HEK293 (cell line): Measurements from ENCODE around the gene MMP25.

Source experiments
- CTCF ChIA-PET: fragments of 350-600 bp; formaldehyde crosslinking; extraction: SDS; loops from one replicate; lab custom pipeline; 2021; ENCODE audit warnings: antibody characterized with exemption; lab: Yijun Ruan, JAX
- POLR2A ChIA-PET: fragments of 300-600 bp; formaldehyde crosslinking; extraction: SDS; loops from one replicate; lab custom pipeline; 2020; ENCODE audit warnings: antibody characterized with exemption, inconsistent platforms; lab: Yijun Ruan, JAX
- H3K27ac ChIP-seq: fragments of 200-500 bp; sonication (Bioruptor generic); 2 replicates; pipeline ENCODE4 v1.5.1; 2014; ENCODE audit warnings: low read depth, low read length, control low read depth, inconsistent platforms; ENCODE audit errors: extremely low read depth
- H3K36me3 ChIP-seq, 2 experiments: fragments of 200-500 bp in 1 of 2; sonication (Bioruptor generic) in 1 of 2; 1 replicate in 1 of 2; 2 replicates in 1 of 2; pipeline ENCODE4 v1.5.1; 2014 to 2017; ENCODE audit warnings: inconsistent platforms in 2 of 2, low read length in 2 of 2; ENCODE audit not compliant: control insufficient read depth in 2 of 2, insufficient read depth in 1 of 2
- H3K4me1 ChIP-seq: fragments of 200-500 bp; sonication (Bioruptor generic); 2 replicates; pipeline ENCODE4 v1.5.1; 2014; ENCODE audit warnings: mild to moderate bottlenecking, low read length, inconsistent platforms; ENCODE audit not compliant: control insufficient read depth, insufficient read depth
- H3K4me3 ChIP-seq: 2 replicates; pipeline ENCODE4 v1.5.1; 2011; ENCODE audit warnings: low read depth, mild to moderate bottlenecking, control low read depth, low read length, moderate library complexity
- H3K9me3 ChIP-seq: fragments of 200-500 bp; sonication (Bioruptor generic); 2 replicates; pipeline ENCODE4 v1.5.1; 2014; ENCODE audit warnings: low read depth, low read length, inconsistent platforms; ENCODE audit not compliant: control insufficient read depth, insufficient read depth
- BCL11A ChIP-seq: fragments of 450-650 bp; formaldehyde crosslinking; IDR thresholded peaks from 2 replicates; pipeline ENCODE4 v1.5.1; 2016; ENCODE audit warnings: low read depth, missing biosample characterization, missing genetic modification characterization
- HIC1 ChIP-seq: fragments of 450-650 bp; formaldehyde crosslinking; IDR thresholded peaks from 2 replicates; pipeline ENCODE4 v1.5.1; 2016; ENCODE audit warnings: missing biosample characterization, missing genetic modification characterization
- IKZF3 ChIP-seq: fragments of 450-650 bp; IDR thresholded peaks from 2 replicates; pipeline ENCODE4 v1.5.0; 2018; ENCODE audit warnings: missing biosample characterization, mild to moderate bottlenecking, missing genetic modification characterization, moderate library complexity
- OSR2 ChIP-seq: fragments of 450-650 bp; formaldehyde crosslinking; IDR thresholded peaks from 2 replicates; pipeline ENCODE4 v1.5.1; 2016; ENCODE audit warnings: missing biosample characterization, missing genetic modification characterization
- ZBTB6 ChIP-seq: fragments of 450-650 bp; formaldehyde crosslinking; IDR thresholded peaks from 2 replicates; pipeline ENCODE4 v1.5.1; 2017; ENCODE audit warnings: missing biosample characterization, missing genetic modification characterization
- ZFP37 ChIP-seq: fragments of 450-650 bp; formaldehyde crosslinking; IDR thresholded peaks from 2 replicates; pipeline ENCODE4 v1.5.1; 2016; ENCODE audit warnings: missing biosample characterization, missing genetic modification characterization
- ZIC2 ChIP-seq: fragments of 450-650 bp; formaldehyde crosslinking; IDR thresholded peaks from 2 replicates; pipeline ENCODE4 v1.5.1; 2016; ENCODE audit warnings: missing biosample characterization, missing genetic modification characterization
- ZNF266 ChIP-seq: fragments of 450-650 bp; formaldehyde crosslinking; IDR thresholded peaks from 2 replicates; pipeline ENCODE4 v1.5.1; 2016; ENCODE audit warnings: missing biosample characterization, missing genetic modification characterization, low read depth
- ZNF449 ChIP-seq: fragments of 450-650 bp; formaldehyde crosslinking; IDR thresholded peaks from 2 replicates; pipeline ENCODE4 v1.5.1; 2017; ENCODE audit warnings: missing biosample characterization, mild to moderate bottlenecking, missing genetic modification characterization, moderate library complexity
- ZNF513 ChIP-seq: fragments of 450-650 bp; IDR thresholded peaks from 2 replicates; pipeline ENCODE4 v1.5.1; 2018; ENCODE audit warnings: missing biosample characterization, missing genetic modification characterization
- ZNF76 ChIP-seq: fragments of 450-650 bp; formaldehyde crosslinking; IDR thresholded peaks from 2 replicates; pipeline ENCODE4; 2016; ENCODE audit warnings: low read depth, missing biosample characterization, missing genetic modification characterization, borderline replicate concordance
- ZXDB ChIP-seq: fragments of 450-650 bp; formaldehyde crosslinking; IDR thresholded peaks from 2 replicates; pipeline ENCODE4 v1.5.1; 2016; ENCODE audit warnings: missing biosample characterization, missing genetic modification characterization
- TF ChIP-seq, protein P1 (sequence below): fragments of 450-650 bp; formaldehyde crosslinking; IDR thresholded peaks from 2 replicates; pipeline ENCODE4 v1.5.1; 2016; ENCODE audit warnings: missing biosample characterization, missing genetic modification characterization
- TF ChIP-seq, protein P2 (sequence below): fragments of 450-650 bp; formaldehyde crosslinking; IDR thresholded peaks from 2 replicates; pipeline ENCODE4 v1.5.1; 2016; ENCODE audit warnings: missing biosample characterization, missing genetic modification characterization

Gene MMP25

DNA sequence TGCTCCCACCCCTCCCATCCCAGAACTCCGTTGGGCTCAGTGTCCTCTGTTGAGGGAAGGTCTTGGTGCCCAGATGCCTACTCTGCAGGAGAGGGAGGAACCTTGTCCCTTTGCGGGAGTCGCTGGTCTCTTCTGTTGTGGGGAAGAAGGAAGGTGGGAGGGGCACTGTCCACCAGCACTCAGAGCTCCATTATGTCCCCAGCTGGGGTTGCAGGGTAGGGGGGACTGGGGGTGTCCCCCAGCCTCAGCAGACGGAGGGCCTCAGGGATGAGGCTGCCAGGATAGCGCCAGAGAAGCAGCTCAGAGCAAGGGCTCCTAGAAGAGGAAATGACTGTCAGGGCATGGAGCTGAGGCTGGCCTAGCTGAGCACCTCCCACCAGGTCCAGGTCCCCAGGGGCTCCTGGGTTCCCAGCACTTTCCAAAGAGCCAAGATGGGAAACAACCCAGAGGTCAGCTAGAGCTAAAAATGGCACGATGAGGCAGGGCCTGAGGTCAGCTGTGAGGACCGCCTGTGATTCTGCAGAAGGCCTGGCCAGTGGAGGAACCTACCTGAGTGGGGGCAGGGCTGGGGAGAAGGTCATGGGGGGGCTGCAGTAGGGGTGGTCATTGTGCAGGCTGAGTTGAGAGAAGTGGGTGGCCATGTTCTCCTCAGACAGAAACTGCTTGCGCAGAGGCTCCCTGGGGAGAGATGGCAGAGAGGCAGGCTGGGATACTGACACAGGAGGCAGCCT, 23.5 kb upstream of the MMP25 start (continued):
- TF ChIP-seq ZNF449 (tag by site-specific recombination) (no peak; the same call in 1 of the 2 replicates), ZNF76 (tag by site-specific recombination) (peak; percentile 91; the same call in 1 of the 2 replicates), ZFP37 (tag by site-specific recombination) (peak; percentile 41; the same call in 1 of the 2 replicates), HIC1 (tag by site-specific recombination) (0 out of 2 replicates have a peak, but pooled peaks have one; percentile 68)

DNA sequence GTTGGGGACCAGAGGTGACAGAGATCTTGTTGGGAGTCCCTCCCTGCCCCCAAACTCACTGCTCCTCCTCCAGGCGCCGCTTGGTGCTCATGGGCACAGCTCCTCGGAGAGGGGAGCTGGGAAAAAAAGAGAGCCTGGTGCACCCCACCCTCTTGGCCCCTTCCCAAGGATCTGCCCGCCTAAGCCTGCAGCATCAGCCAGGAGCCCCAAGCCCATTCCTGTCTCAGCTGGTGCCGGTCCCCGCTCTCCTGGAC, 23.0 kb upstream of the MMP25 start:
- H3K9me3 ChIP-seq = no peaks in the 10 kb centered on the region
- H3K36me3 ChIP-seq = peaks cover 0 to 22% of the 10 kb centered on the region in 2 experiments; a peak in 1 of 3 replicates
- TF ChIP-seq ZNF266 (tag by site-specific recombination) = no peak
- TF ChIP-seq ZNF76 (tag by site-specific recombination) = peak; percentile 6
- TF ChIP-seq ZNF513 = peak; percentile 6; the same call in 1 of the 2 replicates
- TF ChIP-seq BCL11A (tag by site-specific recombination) = peak; percentile 9; the same call in 1 of the 2 replicates
- 0 out of 2 replicates have a peak, but pooled peaks have one; percentile 2 for TF ChIP-seq ZIC2
- peak; percentile 73 for TF ChIP-seq IKZF3
- peak; percentile 52; the same call in 1 of the 2 replicates for TF ChIP-seq ZBTB6 (tag by site-specific recombination)
- TF ChIP-seq, protein P1, sequence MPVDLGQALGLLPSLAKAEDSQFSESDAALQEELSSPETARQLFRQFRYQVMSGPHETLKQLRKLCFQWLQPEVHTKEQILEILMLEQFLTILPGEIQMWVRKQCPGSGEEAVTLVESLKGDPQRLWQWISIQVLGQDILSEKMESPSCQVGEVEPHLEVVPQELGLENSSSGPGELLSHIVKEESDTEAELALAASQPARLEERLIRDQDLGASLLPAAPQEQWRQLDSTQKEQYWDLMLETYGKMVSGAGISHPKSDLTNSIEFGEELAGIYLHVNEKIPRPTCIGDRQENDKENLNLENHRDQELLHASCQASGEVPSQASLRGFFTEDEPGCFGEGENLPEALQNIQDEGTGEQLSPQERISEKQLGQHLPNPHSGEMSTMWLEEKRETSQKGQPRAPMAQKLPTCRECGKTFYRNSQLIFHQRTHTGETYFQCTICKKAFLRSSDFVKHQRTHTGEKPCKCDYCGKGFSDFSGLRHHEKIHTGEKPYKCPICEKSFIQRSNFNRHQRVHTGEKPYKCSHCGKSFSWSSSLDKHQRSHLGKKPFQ (tag by site-specific recombination) = no peak
- TF ChIP-seq HIC1 (tag by site-specific recombination) = peak; percentile 69
- TF ChIP-seq OSR2 (tag by site-specific recombination) = no peak
- TF ChIP-seq, protein P2, sequence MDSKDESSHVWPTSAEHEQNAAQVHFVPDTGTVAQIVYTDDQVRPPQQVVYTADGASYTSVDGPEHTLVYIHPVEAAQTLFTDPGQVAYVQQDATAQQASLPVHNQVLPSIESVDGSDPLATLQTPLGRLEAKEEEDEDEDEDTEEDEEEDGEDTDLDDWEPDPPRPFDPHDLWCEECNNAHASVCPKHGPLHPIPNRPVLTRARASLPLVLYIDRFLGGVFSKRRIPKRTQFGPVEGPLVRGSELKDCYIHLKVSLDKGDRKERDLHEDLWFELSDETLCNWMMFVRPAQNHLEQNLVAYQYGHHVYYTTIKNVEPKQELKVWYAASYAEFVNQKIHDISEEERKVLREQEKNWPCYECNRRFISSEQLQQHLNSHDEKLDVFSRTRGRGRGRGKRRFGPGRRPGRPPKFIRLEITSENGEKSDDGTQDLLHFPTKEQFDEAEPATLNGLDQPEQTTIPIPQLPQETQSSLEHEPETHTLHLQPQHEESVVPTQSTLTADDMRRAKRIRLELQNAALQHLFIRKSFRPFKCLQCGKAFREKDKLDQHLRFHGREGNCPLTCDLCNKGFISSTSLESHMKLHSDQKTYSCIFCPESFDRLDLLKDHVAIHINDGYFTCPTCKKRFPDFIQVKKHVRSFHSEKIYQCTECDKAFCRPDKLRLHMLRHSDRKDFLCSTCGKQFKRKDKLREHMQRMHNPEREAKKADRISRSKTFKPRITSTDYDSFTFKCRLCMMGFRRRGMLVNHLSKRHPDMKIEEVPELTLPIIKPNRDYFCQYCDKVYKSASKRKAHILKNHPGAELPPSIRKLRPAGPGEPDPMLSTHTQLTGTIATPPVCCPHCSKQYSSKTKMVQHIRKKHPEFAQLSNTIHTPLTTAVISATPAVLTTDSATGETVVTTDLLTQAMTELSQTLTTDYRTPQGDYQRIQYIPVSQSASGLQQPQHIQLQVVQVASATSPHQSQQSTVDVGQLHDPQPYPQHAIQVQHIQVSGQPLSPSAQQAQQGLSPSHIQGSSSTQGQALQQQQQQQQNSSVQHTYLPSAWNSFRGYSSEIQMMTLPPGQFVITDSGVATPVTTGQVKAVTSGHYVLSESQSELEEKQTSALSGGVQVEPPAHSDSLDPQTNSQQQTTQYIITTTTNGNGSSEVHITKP (tag by site-specific recombination) = peak; percentile 60
- 0 out of 2 replicates have a peak, but pooled peaks have one; percentile 0 for TF ChIP-seq ZXDB (tag by site-specific recombination)
- ChIA-PET POLR2A (interaction anchor here (0.6 to 11.9 kb wide), 11 partner anchors 9 to 488 kb away, joined by 3 to 247 read pairs (median 4); partner anchors contain the start of gene PKMYT1), CTCF (interaction anchor here (0.6 to 4.1 kb wide), 4 partner anchors 8 to 1922 kb away, joined by 3 to 41 read pairs (median 4); no protein-coding TSS in a partner anchor)
- H3K27ac ChIP-seq = peak overlapping the region; percentile 85; the same call in 1 of the 2 replicates
- H3K4me3 ChIP-seq = peak overlapping the region; percentile 72
- peaks cover 25% of the 10 kb centered on the region for H3K4me1 ChIP-seq
